GM19438 (cell line): Measurements from ENCODE around the gene SLC1A3.

Experiments used
- ATAC-seq: cut with Tn5 transposase; IDR thresholded peaks from one replicate; pipeline ENCODE4 v1.9.1; 2021; ENCODE audit warnings: low read depth; ENCODE audit not compliant: unreplicated experiment

Gene SLC1A3

GRCh38 chr5:36599986-36600779, 6.2 kb upstream of the SLC1A3 start:
- ATAC-seq = no peak

- no peak for ATAC-seq
These were observed 5.4 kb upstream of the SLC1A3 start for GRCh38 chr5:36600917-36601527.

- no peak for ATAC-seq
These were observed 3.6 kb upstream of the SLC1A3 start for GRCh38 chr5:36602704-36603321.

GRCh38 chr5:36605241-36605640, 1.2 kb upstream of the SLC1A3 start:
- no peak for ATAC-seq

GRCh38 chr5:36606036-36606427, 374 bp upstream of the SLC1A3 start:
- ATAC-seq = no peak

GRCh38 chr5:36607114-36607571, 737 bp downstream of the SLC1A3 start:
- ATAC-seq = no peak

GRCh38 chr5:36607838-36608783, 1.7 kb downstream of the SLC1A3 start:
- no peak for ATAC-seq

- ATAC-seq = no peak
These were observed 4.2 kb downstream of the SLC1A3 start for GRCh38 chr5:36610621-36611020.

GRCh38 chr5:36611520-36612274, 5.3 kb downstream of the SLC1A3 start:
- ATAC-seq = no peak

GRCh38 chr5:36613241-36613640, 6.8 kb downstream of the SLC1A3 start:
- ATAC-seq = no peak

- no peak for ATAC-seq
These were observed 7.6 kb downstream of the SLC1A3 start for GRCh38 chr5:36613771-36614656.

GRCh38 chr5:36614657-36615308, 8.4 kb downstream of the SLC1A3 start:
- no peak for ATAC-seq

GRCh38 chr5:36619012-36619635, 12.7 kb downstream of the SLC1A3 start:
- ATAC-seq = no peak

- ATAC-seq = no peak
These were observed 15.6 kb downstream of the SLC1A3 start for GRCh38 chr5:36621985-36622384.

GRCh38 chr5:36623832-36624231, 17.4 kb downstream of the SLC1A3 start:
- no peak for ATAC-seq

GRCh38 chr5:36624277-36624676, 17.9 kb downstream of the SLC1A3 start:
- no peak for ATAC-seq

GRCh38 chr5:36628695-36629094, 22.3 kb downstream of the SLC1A3 start:
- ATAC-seq = no peak

- ATAC-seq = no peak
These were observed 23.3 kb downstream of the SLC1A3 start for GRCh38 chr5:36629729-36630128.
